H1 (cell line): ENCODE measurements around the gene TMEM145. TPM values are rescaled to one million over a fixed set of nuclear protein-coding genes. Genes with fewer than 3 reads are reported as not detected.

Experiments
- CTCF ChIA-PET: fragments of 300-600 bp; sonication (Branson Sonifier 250); formaldehyde crosslinking; loops from one replicate; lab custom pipeline; 2021; ENCODE audit not compliant: partially characterized antibody; lab: Charles Lee
- POLR2A ChIA-PET: fragments of 300-600 bp; sonication (Branson Sonifier 250); formaldehyde crosslinking; loops from one replicate; lab custom pipeline; 2021; ENCODE audit warnings: inconsistent platforms; ENCODE audit not compliant: partially characterized antibody; lab: Charles Lee
- DNase-seq, 2 experiments: peaks; one replicate each; pipeline versions ENCODE4 v3.0.0 to v3.0.0-alpha.2; 2010 to 2022; ENCODE audit warnings: low spot score in 2 of 2, low read depth in 1 of 2, mixed read lengths in 1 of 2
- FAIRE-seq: peaks from 2 replicates; lab custom pipeline; 2011; peaks lifted over from hg19 to GRCh38; lab: Jason Lieb, UNC
- H2AFZ ChIP-seq: 2 replicates; pipeline ENCODE4 v1.8.1; 2012; ENCODE audit warnings: low read length, inconsistent platforms
- H2AK5ac ChIP-seq: 2 replicates; pipeline ENCODE4 v1.6.1; 2013; ENCODE audit warnings: low read depth, low read length
- H2BK120ac ChIP-seq: replicated peaks from 2 replicates; pipeline ENCODE3; 2013; ENCODE audit warnings: low read depth, low read length, inconsistent platforms
- H2BK12ac ChIP-seq: 2 replicates; pipeline ENCODE4 v1.6.1; 2013; ENCODE audit warnings: low read depth, low read length
- H2BK15ac ChIP-seq: 2 replicates; pipeline ENCODE4 v1.6.1; 2013; ENCODE audit warnings: low read length
- H2BK20ac ChIP-seq: 2 replicates; pipeline ENCODE4 v1.6.1; 2013; ENCODE audit warnings: low read length
- H2BK5ac ChIP-seq: 2 replicates; pipeline ENCODE4 v1.6.1; 2013; ENCODE audit warnings: low read depth, low read length
- H3K14ac ChIP-seq: 2 replicates; pipeline ENCODE4 v1.6.1; 2013; ENCODE audit warnings: inconsistent platforms; ENCODE audit not compliant: insufficient read length
- H3K18ac ChIP-seq: 2 replicates; pipeline ENCODE4 v1.6.1; 2013; ENCODE audit warnings: low read length; ENCODE audit errors: extremely low read depth
- H3K23ac ChIP-seq: 2 replicates; pipeline ENCODE4 v1.6.1; 2013; ENCODE audit warnings: inconsistent platforms; ENCODE audit not compliant: insufficient read length
- H3K23me2 ChIP-seq: 2 replicates; pipeline ENCODE4 v1.6.1; 2013; ENCODE audit warnings: low read depth, low read length
- H3K27ac ChIP-seq: 2 replicates; pipeline ENCODE4 v1.6.1; 2011; ENCODE audit warnings: low read depth, low read length, inconsistent platforms
- H3K27me3 ChIP-seq, 4 experiments: replicated peaks in 1 of 4; 1 replicate in 1 of 4; 2 replicates in 3 of 4; pipeline versions ENCODE4 v1.6.1 to v1.8.1; 2011 to 2013; ENCODE audit warnings: low read length in 3 of 4, mild to moderate bottlenecking in 3 of 4, inconsistent platforms in 2 of 4, mixed read lengths in 2 of 4, moderate library complexity in 1 of 4; ENCODE audit not compliant: control insufficient read depth in 3 of 4, insufficient read depth in 3 of 4; ENCODE audit errors: extremely low read depth in 1 of 4
- H3K36me3 ChIP-seq, 4 experiments: 2 replicates each; pipeline versions ENCODE4 v1.6.1 to v1.8.1; 2011 to 2013; ENCODE audit warnings: mild to moderate bottlenecking in 4 of 4, low read length in 3 of 4, moderate library complexity in 2 of 4, control low read depth in 1 of 4, inconsistent platforms in 1 of 4; ENCODE audit not compliant: insufficient read depth in 4 of 4, control insufficient read depth in 2 of 4
- H3K4ac ChIP-seq: replicated peaks from 2 replicates; pipeline ENCODE3; 2013; ENCODE audit warnings: low read length, low read depth, mixed read lengths, inconsistent platforms; ENCODE audit not compliant: insufficient read length
- H3K4me1 ChIP-seq, 4 experiments: replicated peaks in 1 of 4; 1 replicate in 1 of 4; 2 replicates in 3 of 4; pipeline versions ENCODE4 v1.6.1 to v1.8.1; 2011 to 2013; ENCODE audit warnings: low read length in 3 of 4, inconsistent platforms in 2 of 4, mixed read lengths in 1 of 4; ENCODE audit not compliant: insufficient read depth in 4 of 4, control insufficient read depth in 3 of 4
- H3K4me2 ChIP-seq, 2 experiments: 2 replicates each; pipeline versions ENCODE4 v1.6.1 to v1.8.1; 2011 to 2013; ENCODE audit warnings: low read depth in 2 of 2, low read length in 2 of 2, control low read depth in 1 of 2, inconsistent platforms in 1 of 2, mild to moderate bottlenecking in 1 of 2; ENCODE audit not compliant: insufficient read depth in 1 of 2
- H3K4me3 ChIP-seq, 4 experiments: fragments of 200-600, 300-600 bp in 1 of 4; sonication (generic), shearing (Covaris generic), sonication (Bioruptor Twin) in 1 of 4; 2 replicates each; pipeline versions ENCODE4 v1.5.1 to v1.8.1; 2011 to 2016; ENCODE audit warnings: low read length in 4 of 4, low read depth in 3 of 4, control low read depth in 2 of 4, inconsistent platforms in 2 of 4, mild to moderate bottlenecking in 2 of 4, mixed read lengths in 1 of 4, moderate library complexity in 1 of 4; ENCODE audit not compliant: insufficient read depth in 2 of 4; ENCODE audit errors: extremely low read depth in 1 of 4
- H3K56ac ChIP-seq: replicated peaks from 2 replicates; pipeline ENCODE3; 2013; ENCODE audit warnings: low read depth, mild to moderate bottlenecking, mixed read lengths, low read length, inconsistent platforms; ENCODE audit not compliant: insufficient read length
- H3K79me1 ChIP-seq: 2 replicates; pipeline ENCODE4 v1.6.1; 2013; ENCODE audit warnings: low read depth, low read length, control low read depth
- H3K79me2 ChIP-seq, 2 experiments: 2 replicates each; pipeline versions ENCODE4 v1.6.1 to v1.8.1; 2012 to 2013; ENCODE audit warnings: low read length in 2 of 2, mild to moderate bottlenecking in 2 of 2, inconsistent platforms in 1 of 2; ENCODE audit not compliant: insufficient read depth in 2 of 2, control insufficient read depth in 1 of 2
- H3K9ac ChIP-seq, 4 experiments: replicated peaks in 1 of 4; 1 replicate in 1 of 4; 2 replicates in 3 of 4; pipeline versions ENCODE4 v1.6.1 to v1.8.1; 2011 to 2013; ENCODE audit warnings: low read depth in 3 of 4, low read length in 3 of 4, control low read depth in 2 of 4, mild to moderate bottlenecking in 2 of 4, moderate library complexity in 2 of 4, inconsistent platforms in 1 of 4; ENCODE audit errors: extremely low read depth in 1 of 4
- H3K9me3 ChIP-seq, 2 experiments: 2 replicates each; pipeline versions ENCODE4 v1.6.1 to v1.8.1; 2012 to 2013; ENCODE audit warnings: mild to moderate bottlenecking in 2 of 2, moderate library complexity in 2 of 2, control low read depth in 1 of 2, inconsistent platforms in 1 of 2, low read depth in 1 of 2, low read length in 1 of 2, mixed read lengths in 1 of 2; ENCODE audit not compliant: insufficient read depth in 2 of 2
- H4K20me1 ChIP-seq, 2 experiments: replicated peaks in 1 of 2; 2 replicates each; pipeline versions ENCODE3 to v1.8.1; 2011 to 2013; ENCODE audit warnings: inconsistent platforms in 2 of 2, low read length in 2 of 2, mild to moderate bottlenecking in 1 of 2; ENCODE audit not compliant: insufficient read depth in 2 of 2, control insufficient read depth in 1 of 2
- H4K5ac ChIP-seq: 2 replicates; pipeline ENCODE4 v1.6.1; 2013; ENCODE audit warnings: low read length, low read depth, mixed read lengths, inconsistent platforms; ENCODE audit not compliant: insufficient read length
- H4K8ac ChIP-seq: 2 replicates; pipeline ENCODE4 v1.8.0; 2013; ENCODE audit warnings: mild to moderate bottlenecking, moderate library complexity, low read length, inconsistent platforms; ENCODE audit not compliant: insufficient read depth; ENCODE audit errors: extremely low read depth
- H4K91ac ChIP-seq: replicated peaks from 2 replicates; pipeline ENCODE3; 2013; ENCODE audit warnings: low read length, mixed read lengths, inconsistent platforms; ENCODE audit not compliant: insufficient read length
- BCL11A ChIP-seq, 2 experiments: IDR thresholded peaks; one replicate each; pipeline ENCODE4 v1.6.1; 2011; ENCODE audit warnings: low read depth in 2 of 2, low read length in 2 of 2, mild to moderate bottlenecking in 2 of 2
- CBX5 ChIP-seq: fragments of 300-800, 300-1000 bp; sonication (generic); IDR thresholded peaks from 2 replicates; pipeline ENCODE4 v1.7.1; 2016; ENCODE audit warnings: antibody characterized with exemption, low read length, low read depth
- POLR2A ChIP-seq, 2 experiments: IDR thresholded peaks; 1 replicate in 1 of 2; 2 replicates in 1 of 2; pipeline ENCODE4 v1.6.1; 2011; ENCODE audit warnings: low read depth in 2 of 2, low read length in 2 of 2, mild to moderate bottlenecking in 2 of 2; ENCODE audit errors: control extremely low read depth in 1 of 2
- RAD21 ChIP-seq, 2 experiments: IDR thresholded peaks in 1 of 2; conservative IDR thresholded peaks in 1 of 2; 2 replicates each; pipeline ENCODE4 v1.6.1; 2011; ENCODE audit warnings: low read depth in 2 of 2, low read length in 2 of 2, improper control_type of control experiment in 1 of 2, inconsistent platforms in 1 of 2, mild to moderate bottlenecking in 1 of 2, moderate library complexity in 1 of 2
- RBBP5 ChIP-seq: IDR thresholded peaks from 2 replicates; pipeline ENCODE4 v1.7.1; 2012; ENCODE audit warnings: low read depth, mild to moderate bottlenecking, inconsistent platforms, low read length, moderate library complexity, borderline replicate concordance
- RXRA ChIP-seq: IDR thresholded peaks from 2 replicates; pipeline ENCODE4 v1.6.1; 2011; ENCODE audit warnings: low read depth, mild to moderate bottlenecking, low read length, moderate library complexity; ENCODE audit not compliant: insufficient read depth
- SIN3A ChIP-seq, 2 experiments: IDR thresholded peaks in 1 of 2; conservative IDR thresholded peaks in 1 of 2; 2 replicates each; pipeline ENCODE4 v1.6.1; 2011 to 2012; ENCODE audit warnings: low read length in 2 of 2, improper control_type of control experiment in 1 of 2, low read depth in 1 of 2, mild to moderate bottlenecking in 1 of 2
- TAF1 ChIP-seq: IDR thresholded peaks from 2 replicates; pipeline ENCODE4 v1.6.1; 2011; ENCODE audit warnings: mild to moderate bottlenecking, low read depth, low read length
- ZNF274 ChIP-seq: IDR thresholded peaks from 2 replicates; pipeline ENCODE4 v1.7.0; 2012; ENCODE audit warnings: low read length, borderline replicate concordance; ENCODE audit errors: extremely low read depth
- WGBS, 2 experiments: shearing (Covaris generic) in 1 of 2; methylation state at CpG; one replicate each; pipeline versions ENCODE4 v1.1.6 to v1.1.7; 2013 to 2015; ENCODE audit warnings: low lambda C conversion rate in 2 of 2, mixed read lengths in 2 of 2, inconsistent platforms in 1 of 2, low coverage in 1 of 2, missing lambda C conversion rate in 1 of 2; ENCODE audit not compliant: insufficient replicate concordance in 2 of 2, insufficient coverage in 1 of 2, insufficient read length in 1 of 2; ENCODE audit errors: extremely low coverage in 1 of 2, missing lambda C conversion rate in 1 of 2; 5-methylcytosine and 5-hydroxymethylcytosine counted together
- long read RNA-seq, 2 experiments: library from RNA in 1 of 2; library from capped mRNA in 1 of 2; stranded (forward); transcript quantifications; one replicate each; pipeline ENCODE4 v2.0.0, GENCODE V29; 2021; ENCODE audit warnings: inconsistent platforms in 1 of 2
- polyA minus RNA-seq, 3 experiments: library from RNA; depleted of rRNA, polyadenylated mRNA; stranded (reverse); fragments of >200 nt; gene quantifications; 1 replicate in 2 of 3; 2 replicates in 1 of 3; pipeline ENCODE4 v1.2.3, GENCODE V29; 2011
- polyA plus RNA-seq, 7 experiments: library from polyadenylated mRNA; depleted of rRNA in 3 of 7; stranded (reverse) in 5 of 7; unstranded in 2 of 7; fragments of >200 nt in 5 of 7; fragments of 200-250 nt in 2 of 7; gene quantifications; 1 replicate in 5 of 7; 2 replicates in 1 of 7; 4 replicates in 1 of 7; pipeline versions ENCODE4 v1.2.1 to v1.2.3, GENCODE V29; 2011 to 2013; ENCODE audit warnings: missing spikeins in 2 of 7, mixed read lengths in 2 of 7
- total RNA-seq: library from RNA; stranded (reverse); fragmentation: NEBNext Ultra II Directional; extraction: Animal tissue kit (Norgen Biotek cat#: 25700); gene quantifications from 2 replicates; pipeline ENCODE4 v1.2.1, GENCODE V29; 2021

Gene TMEM145
- total RNA-seq (4.7 and 5.0 TPM in 2 replicates), polyA plus RNA-seq (2011; rRNA removed) (2.3 and 4.5 TPM in 2 replicates), polyA minus RNA-seq (2011; rRNA and poly(A)+ RNA removed) (7.5 and 11.1 TPM in 2 replicates)
- polyA plus RNA-seq (2011; cell fraction: cytosol; rRNA removed), result 2.1 TPM
- 19.4 TPM for polyA plus RNA-seq (2011; cell fraction: nucleus; rRNA removed)
- 7.2 to 10.4 TPM (median 8.4 TPM) in 4 replicates for polyA plus RNA-seq (2012, experiment 1 of 2)
- polyA plus RNA-seq (2012, experiment 2 of 2), result 6.6 TPM
- polyA plus RNA-seq (2013, experiment 1 of 2), result 6.3 TPM
- 5.4 TPM for polyA plus RNA-seq (2013, experiment 2 of 2)
- 3.3 TPM for polyA minus RNA-seq (2011; cell fraction: cytosol; rRNA and poly(A)+ RNA removed)
- 8.0 TPM for polyA minus RNA-seq (2011; cell fraction: nucleus; rRNA and poly(A)+ RNA removed)
- long read RNA-seq, experiment 1, partial matches to known transcripts, result 6 of 8 reads
- long read RNA-seq, experiment 1, other reads (novel, unspliced or antisense), result 2 of 8 reads
- long read RNA-seq, experiment 2, result 0 reads

- Histone ChIP-seq H2BK20ac (no peak within 1 kb of the TSS), H2AFZ (no peak within 1 kb of the TSS), H3K4me1 (peaks cover 0 to 6% (median 2%) of the 10 kb centered on the region in 4 experiments; a peak in 2 of 7 replicates), H3K79me2 (no peaks in the 10 kb centered on the region), H4K5ac (no peak within 1 kb of the TSS), H3K36me3 (no peaks in the 10 kb centered on the region), H3K9me3 (no peaks in the 10 kb centered on the region), H3K4me2 (peak within 1 kb of the TSS; percentile 76 to 83), H3K4ac (no peak within 1 kb of the TSS), H2BK12ac (peak within 1 kb of the TSS; percentile 87; the same call in 1 of the 2 replicates), H4K91ac (no peak within 1 kb of the TSS), H3K18ac (no peak within 1 kb of the TSS), H3K27me3 (peaks cover 0 to 20% (median 11%) of the 10 kb centered on the region in 4 experiments; a peak in 5 of 7 replicates), H2AK5ac (no peak within 1 kb of the TSS), H3K9ac (no peak within 1 kb of the TSS), H2BK5ac (0 out of 2 replicates have a peak within 1 kb of the TSS, but pooled peaks have one; percentile 16), H2BK120ac (no peak within 1 kb of the TSS), H3K23ac (no peak within 1 kb of the TSS), H4K8ac (no peak within 1 kb of the TSS), H3K4me3 (peak within 1 kb of the TSS; percentile 44 to 99 (median 60)), H3K14ac (no peak within 1 kb of the TSS), H4K20me1 (no peaks in the 10 kb centered on the region), H3K23me2 (peaks cover 6% of the 10 kb centered on the region; the same call in 1 of the 2 replicates), H3K27ac (no peak within 1 kb of the TSS), H2BK15ac (peak within 1 kb of the TSS; percentile 4; the same call in 1 of the 2 replicates), H3K79me1 (no peaks in the 10 kb centered on the region), H3K56ac (no peak within 1 kb of the TSS)
- POLR2A ChIA-PET, result interaction anchor here (0.9 to 1.8 kb wide), 4 partner anchors 9 to 70 kb away, joined by 3 to 7 read pairs (median 4); no protein-coding TSS in a partner anchor
- no peak for FAIRE-seq
- peak in 1 of 2 experiments; percentile 79 for DNase-seq
- CTCF ChIA-PET, result interaction anchor here (0.6 to 1.2 kb wide), 3 partner anchors 24 to 172 kb away, joined by 3 to 4 read pairs (median 3); no protein-coding TSS in a partner anchor
- WGBS, 2 experiments, result 5% methylated on average over 10 of the region's 67 CpGs; no CpG with 5 or more reads in 1 of the 2 experiments
- TF ChIP-seq TAF1 (no peak), POLR2A (IDR thresholded peaks at IDR 0.05; ENCODE audit: control extremely low read depth in 1 of 2, low read depth in 2 of 2, low read length in 2 of 2) (no peak), RAD21 (IDR thresholded peaks at IDR 0.05 in 1 of 2, conservative IDR thresholded peaks at IDR 0.05 in 1 of 2; ENCODE audit: low read depth in 2 of 2, low read length in 2 of 2) (no peak), CBX5 (no peak), RXRA (no peak), RBBP5 (peak; percentile 59; the same call in 1 of the 2 replicates), ZNF274 (no peak), BCL11A (IDR thresholded peaks at IDR 0.05; ENCODE audit: low read depth in 2 of 2, low read length in 2 of 2) (no peak), SIN3A (conservative IDR thresholded peaks at IDR 0.05 in 1 of 2, IDR thresholded peaks at IDR 0.05 in 1 of 2; ENCODE audit: low read depth in 1 of 2, low read length in 2 of 2) (peak in 1 of 2 experiments; percentile 88; a peak in 2 of 4 replicates)
Measured at GRCh38 chr19:42313096-42313839, at the start of gene TMEM145. TSS of gene TMEM145 (plus strand) at chr19:42313309. CDS start at chr19:42313377, 68 bp downstream.
